Measurements from ENCODE around the gene ATP6V1D. TPM values are rescaled to one million over a fixed set of nuclear protein-coding genes. Genes with fewer than 3 reads are reported as not detected.

ATP6V1D gene
- total and polyA plus RNA-seq, 9 of the 15 experiments (the other 6 are each of a cell fraction or from before 2014, with no cell fraction given), result 35.5 to 91.0 (median 50.0) TPM

DNA sequence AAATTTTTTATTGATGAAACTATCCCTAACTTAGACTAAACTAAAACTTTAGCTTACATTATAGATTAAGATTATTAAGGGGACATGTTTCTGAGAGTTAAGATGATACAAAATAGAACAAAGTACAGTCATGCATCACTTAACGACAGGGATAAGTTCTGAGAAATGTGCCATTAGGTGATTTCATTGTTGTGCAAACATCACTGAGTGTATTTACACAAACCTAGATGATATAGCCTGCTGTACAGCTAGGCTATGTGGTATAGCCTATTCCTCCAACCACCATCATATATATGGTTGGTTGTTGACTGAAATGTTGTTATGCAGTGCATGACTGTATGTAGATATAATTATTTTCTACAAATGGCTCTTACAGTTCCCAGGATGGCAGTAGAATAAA is 46.5 kb downstream of the ATP6V1D start (continued):
- TF ChIP-seq, protein P1, sequence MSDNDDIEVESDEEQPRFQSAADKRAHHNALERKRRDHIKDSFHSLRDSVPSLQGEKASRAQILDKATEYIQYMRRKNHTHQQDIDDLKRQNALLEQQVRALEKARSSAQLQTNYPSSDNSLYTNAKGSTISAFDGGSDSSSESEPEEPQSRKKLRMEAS (CRISPR knock-in tag; IDR thresholded peaks at IDR 0.05), result no peak
- TF ChIP-seq NR2F6 (CRISPR knock-in tag; IDR thresholded peaks at IDR 0.05) (no peak), CBX8 (IDR thresholded peaks at IDR 0.05; ENCODE audit: borderline replicate concordance, extremely low read depth, low read depth, low read length, poor library complexity, severe bottlenecking) (no peak)

GRCh38 chr14:67311868-67312267 is 47.7 kb downstream of the ATP6V1D start:
- 81% methylated on average over 2 of the region's 2 CpGs for WGBS (ENCODE audit: insufficient coverage, low coverage, missing lambda C conversion rate)
- Histone ChIP-seq H3K36me3 (ENCODE audit: control insufficient read depth, insufficient read depth, low read length) (peaks cover 7% of the 10 kb centered on the region; the same call in 1 of the 3 replicates), H3K9me1 (ENCODE audit: control insufficient read depth, insufficient read depth, low read length) (no peaks in the 10 kb centered on the region), H2AFZ (ENCODE audit: low read depth, low read length) (no peak overlapping the region), H3K79me2 (ENCODE audit: control insufficient read depth, insufficient read depth, low read length) (no peaks in the 10 kb centered on the region), H3K27ac (ENCODE audit: extremely low read depth, low read depth, low read length) (no peak overlapping the region), H3K27me3 (ENCODE audit: control insufficient read depth in 2 of 2, insufficient read depth in 2 of 2, low read length in 2 of 2) (no peaks in the 10 kb centered on the region), H3K4me2 (ENCODE audit: insufficient read depth, low read length) (no peak overlapping the region), H3K4me1 (replicated peaks in 1 of 2; ENCODE audit: control insufficient read depth in 2 of 2, insufficient read depth in 2 of 2, low read length in 2 of 2) (no peaks in the 10 kb centered on the region), H4K20me1 (replicated peaks; ENCODE audit: control insufficient read depth, insufficient read depth, low read length) (no peaks in the 10 kb centered on the region), H3K4me3 (no peak overlapping the region), H3K9ac (ENCODE audit: insufficient read depth in 1 of 2, low read depth in 2 of 2, low read length in 2 of 2) (no peak overlapping the region), H3K9me3 (replicated peaks; ENCODE audit: control insufficient read depth, insufficient read depth, low read depth, low read length) (no peaks in the 10 kb centered on the region)
- no TSS peak for BruUV-seq (replicated peaks)
- POLR2A ChIA-PET, result no interaction called here
- ATAC-seq, result no peak
- CTCF ChIA-PET (ENCODE audit: low intra/inter-chr PET ratio), result no interaction called here
- no peak for FAIRE-seq
- DNase-seq (ENCODE audit: extremely low read depth in 1 of 4, low spot score in 3 of 4), result no peak
- intact Hi-C loops (cut with micrococcal nuclease) (no loop called here), in situ Hi-C loops (cut with MboI) (no loop called here)
- TF ChIP-seq, protein P2, sequence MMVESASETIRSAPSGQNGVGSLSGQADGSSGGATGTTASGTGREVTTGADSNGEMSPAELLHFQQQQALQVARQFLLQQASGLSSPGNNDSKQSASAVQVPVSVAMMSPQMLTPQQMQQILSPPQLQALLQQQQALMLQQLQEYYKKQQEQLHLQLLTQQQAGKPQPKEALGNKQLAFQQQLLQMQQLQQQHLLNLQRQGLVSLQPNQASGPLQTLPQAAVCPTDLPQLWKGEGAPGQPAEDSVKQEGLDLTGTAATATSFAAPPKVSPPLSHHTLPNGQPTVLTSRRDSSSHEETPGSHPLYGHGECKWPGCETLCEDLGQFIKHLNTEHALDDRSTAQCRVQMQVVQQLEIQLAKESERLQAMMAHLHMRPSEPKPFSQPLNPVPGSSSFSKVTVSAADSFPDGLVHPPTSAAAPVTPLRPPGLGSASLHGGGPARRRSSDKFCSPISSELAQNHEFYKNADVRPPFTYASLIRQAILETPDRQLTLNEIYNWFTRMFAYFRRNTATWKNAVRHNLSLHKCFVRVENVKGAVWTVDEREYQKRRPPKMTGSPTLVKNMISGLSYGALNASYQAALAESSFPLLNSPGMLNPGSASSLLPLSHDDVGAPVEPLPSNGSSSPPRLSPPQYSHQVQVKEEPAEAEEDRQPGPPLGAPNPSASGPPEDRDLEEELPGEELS (CRISPR knock-in tag; IDR thresholded peaks at IDR 0.05; ENCODE audit: borderline replicate concordance), result no peak
- TF ChIP-seq MIER1 (IDR thresholded peaks at IDR 0.05; ENCODE audit: low read depth) (no peak), KDM5B (IDR thresholded peaks at IDR 0.05; ENCODE audit: insufficient replicate concordance, low read depth, low read length) (no peak), MYNN (IDR thresholded peaks at IDR 0.05) (no peak), MYNN (CRISPR knock-in tag; IDR thresholded peaks at IDR 0.05) (no peak), NRF1 (conservative IDR thresholded peaks at IDR 0.05 in 1 of 2, IDR thresholded peaks at IDR 0.05 in 1 of 2) (no peak), YBX1 (IDR thresholded peaks at IDR 0.05) (no peak), TSC22D4 (tag; IDR thresholded peaks at IDR 0.05) (no peak), ELF2 (CRISPR knock-in tag; IDR thresholded peaks at IDR 0.05) (no peak), SMAD4 (CRISPR knock-in tag; conservative IDR thresholded peaks at IDR 0.05) (no peak), ZNF232 (CRISPR knock-in tag; IDR thresholded peaks at IDR 0.05) (no peak), ZNF695 (CRISPR knock-in tag; IDR thresholded peaks at IDR 0.05) (no peak), SNIP1 (IDR thresholded peaks at IDR 0.05; ENCODE audit: low read depth) (no peak), CHD1 (IDR thresholded peaks at IDR 0.05; ENCODE audit: low read length) (no peak)
- TF ChIP-seq, protein P3, sequence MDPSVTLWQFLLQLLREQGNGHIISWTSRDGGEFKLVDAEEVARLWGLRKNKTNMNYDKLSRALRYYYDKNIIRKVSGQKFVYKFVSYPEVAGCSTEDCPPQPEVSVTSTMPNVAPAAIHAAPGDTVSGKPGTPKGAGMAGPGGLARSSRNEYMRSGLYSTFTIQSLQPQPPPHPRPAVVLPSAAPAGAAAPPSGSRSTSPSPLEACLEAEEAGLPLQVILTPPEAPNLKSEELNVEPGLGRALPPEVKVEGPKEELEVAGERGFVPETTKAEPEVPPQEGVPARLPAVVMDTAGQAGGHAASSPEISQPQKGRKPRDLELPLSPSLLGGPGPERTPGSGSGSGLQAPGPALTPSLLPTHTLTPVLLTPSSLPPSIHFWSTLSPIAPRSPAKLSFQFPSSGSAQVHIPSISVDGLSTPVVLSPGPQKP (CRISPR knock-in tag; IDR thresholded peaks at IDR 0.05), result no peak

All from K562 (cell line).